Heart right ventricle (tissue), 16 donors: ENCODE data around the gene CNTNAP4. TPM values are rescaled to one million over a fixed set of nuclear protein-coding genes. Genes with fewer than 3 reads are reported as not detected.

Experiments used
- ATAC-seq, 8 donors: fragments of 200-7000 bp; cut with Tn5 transposase; one replicate each; pipeline ENCODE4 v1.9.1; 2020; ENCODE audit warnings: mild to moderate bottlenecking in 8 of 8, moderate library complexity in 8 of 8, moderate number of reproducible peaks in 1 of 8
- DNase-seq, 2 donors: peaks; one replicate each; pipeline ENCODE4 v3.0.0-alpha.2; 2020
- H3K27ac ChIP-seq, 10 donors: fragments of 200-600 bp; sonication (generic) in 2 of 10; one replicate each; pipeline versions ENCODE4 v1.5.0 to v1.8.0; 2020 to 2022; ENCODE audit warnings: mild to moderate bottlenecking in 3 of 10
- H3K27me3 ChIP-seq, 7 donors: fragments of 200-600 bp; one replicate each; pipeline ENCODE4 v1.8.0; 2021 to 2022; ENCODE audit warnings: mild to moderate bottlenecking in 2 of 7
- H3K36me3 ChIP-seq, 9 donors: fragments of 200-600 bp; sonication (generic) in 1 of 9; one replicate each; pipeline versions ENCODE4 v1.5.0 to v1.8.0; 2020 to 2022; ENCODE audit warnings: mild to moderate bottlenecking in 2 of 9
- H3K4me1 ChIP-seq, 9 donors: fragments of 200-600 bp; sonication (generic) in 1 of 9; one replicate each; pipeline versions ENCODE4 v1.5.0 to v1.8.0; 2020 to 2022; ENCODE audit warnings: mild to moderate bottlenecking in 4 of 9
- H3K4me3 ChIP-seq, 10 donors: fragments of 200-600 bp; sonication (generic) in 2 of 10; one replicate each; pipeline versions ENCODE4 v1.5.0 to v1.8.0; 2020 to 2022; ENCODE audit warnings: mild to moderate bottlenecking in 7 of 10, moderate library complexity in 2 of 10
- H3K9me3 ChIP-seq, 11 donors: fragments of 200-600 bp in 10 of 11; sonication (generic) in 2 of 11; one replicate each; pipeline versions ENCODE4 v1.5.0 to v1.8.0; 2013 to 2022; ENCODE audit warnings: mild to moderate bottlenecking in 2 of 11, control low read depth in 1 of 11, moderate library complexity in 1 of 11
- CTCF ChIP-seq, 9 donors: fragments of 200-600 bp; sonication (generic) in 2 of 9; IDR thresholded peaks; one replicate each; pipeline versions ENCODE4 v1.5.0 to v1.8.0; 2021 to 2022; ENCODE audit warnings: antibody characterized with exemption in 9 of 9, mild to moderate bottlenecking in 5 of 9, moderate library complexity in 1 of 9
- WGBS, 2 donors: extraction: QIAGEN DNeasy Blood & Tissue Kit; methylation state at CpG; one replicate each; pipeline ENCODE4 v1.1.7; 2013; ENCODE audit warnings: inconsistent platforms in 1 of 2; 5-methylcytosine and 5-hydroxymethylcytosine counted together
- intact Hi-C, 10 donors: fragments of 100-400 bp; cut with DNase I; formaldehyde crosslinking; loops; one replicate each; pipeline versions ENCODE4 v1.11.1 to v1.14.2; 2022
- long read RNA-seq, 3 donors: library from polyadenylated mRNA; unstranded; transcript quantifications; one replicate each; pipeline ENCODE4 v2.0.0, GENCODE V29; 2020 to 2021
- polyA plus RNA-seq, 2 donors: library from polyadenylated mRNA; stranded (reverse); fragments of 200-250 nt; gene quantifications; one replicate each; pipeline ENCODE4 v1.2.3, GENCODE V29; 2013
- total RNA-seq, 10 donors: library from RNA; stranded (reverse); fragmentation: NEBNext Ultra II Directional in 3 of 10; extraction: Animal tissue kit (Norgen Biotek cat#: 25700) in 3 of 10; gene quantifications; one replicate each; pipeline versions ENCODE4 v1.2.1 to v1.2.4, GENCODE V29; 2021 to 2023
- donor health status: Arrhythmogenic right ventricular cardiomyopathy.
- donor health status: ischemic (EF 13 %, LVEDD 7.1; RV severe dilation, severe dysfunction).
- donor health status: healthy with polysubstance abuse.
- donor health status: DM: no; HTN: yes; CAD: no.
- donor health status: DM: no; HTN: no; CAD: no.
- donor health status: ischemic (EF 25% LVEDD 6.9; RV normal size, moderate dysfunction).
- donor health status: ischemic (EF 25% LVEDD 5.7; RV mildly dilated, moderate dysfunction).
- donor health status: healthy.
- donor health status: DM: yes; HTN: yes; CAD: no.
- donor health status: Ischemic cardiomyopathy.
- donor health status: ischemic (EF 35%, LVEDD 5.7; RV mildly dilated, moderate dysfunction).
- donor health status: nonischemic (EF 11% LVEDD 7.7; RV severe dilation, severe dysfunction).
- donor health status: DM: yes; HTN: yes; CAD: no.
- donor health status: PGD.
- donor health status: ischemic (EF 29% LVEDD 5.4; RV normal size, mild dysfunction).
- donor health status: nonischemic (EF 23%, LVEDD 6.1; RV moderate dilation, normal function).

The CNTNAP4 gene
- total RNA-seq (not detected), polyA plus RNA-seq (not detected)
- long read RNA-seq, donor 1 = 0 reads
- long read RNA-seq, donor 2 = 0 reads
- long read RNA-seq, donor 3 = 0 reads

DNA sequence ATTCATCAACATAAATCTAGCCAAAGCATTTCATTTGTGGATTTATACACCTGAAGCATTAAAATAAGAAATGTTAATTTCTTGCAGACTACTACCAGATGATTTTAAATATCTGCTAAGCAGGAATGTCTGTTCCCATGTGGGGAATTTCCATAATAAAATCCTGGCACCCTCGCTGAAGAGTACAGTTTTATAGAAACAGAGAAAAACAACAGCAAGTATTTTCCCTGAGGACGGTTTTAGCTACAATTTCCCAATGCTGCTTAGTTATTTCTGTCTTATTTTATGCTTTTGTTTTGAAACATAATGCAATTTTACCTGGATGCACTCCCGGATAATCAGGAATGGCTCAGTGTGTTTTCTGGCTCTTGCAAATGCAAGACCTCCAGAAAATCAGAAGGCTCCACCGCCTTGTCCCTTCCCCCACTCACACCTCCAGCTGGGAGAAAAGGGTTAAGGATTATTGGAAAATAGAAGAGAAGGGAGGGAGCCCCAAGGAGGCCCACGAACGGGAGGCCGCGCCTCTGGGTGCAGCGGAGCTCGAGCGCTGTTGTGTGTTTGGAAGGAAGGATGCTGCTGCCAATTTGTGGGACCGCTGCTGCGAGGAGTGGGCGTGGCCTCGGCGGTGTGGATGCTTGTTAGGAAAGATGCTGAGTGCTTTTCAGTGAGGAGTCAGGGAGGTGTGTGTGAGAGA, at the start of gene CNTNAP4:
Gene CNTNAP4, plus strand, starts transcription at position 657 of the 694 bp plus-strand sequence. CDS start 262 bp downstream, outside the sequence.
- H3K27me3 ChIP-seq = peaks cover 0 to 25% (median 5%) of the 10 kb centered on the region in 7 donors
- no peak within 1 kb of the TSS for H3K4me3 ChIP-seq
- 5 to 9% methylated on average over 16 of the region's 16 CpGs for WGBS, 2 donors
- H3K4me1 ChIP-seq = no peaks in the 10 kb centered on the region
- ATAC-seq (no peak), DNase-seq (peak in 1 of 2 donors; percentile 20)
- intact Hi-C loops = loop anchor here in 1 of 10 donors (10.0 kb wide), 1 partner anchor 898 kb away; no protein-coding TSS in a partner anchor
- TF ChIP-seq CTCF (IDR thresholded peaks at IDR 0.05) = no peak
- no peaks in the 10 kb centered on the region for H3K36me3 ChIP-seq
- peaks cover 0 to 5% (median 0%) of the 10 kb centered on the region in 11 donors for H3K9me3 ChIP-seq
- no peak within 1 kb of the TSS for H3K27ac ChIP-seq

DNA sequence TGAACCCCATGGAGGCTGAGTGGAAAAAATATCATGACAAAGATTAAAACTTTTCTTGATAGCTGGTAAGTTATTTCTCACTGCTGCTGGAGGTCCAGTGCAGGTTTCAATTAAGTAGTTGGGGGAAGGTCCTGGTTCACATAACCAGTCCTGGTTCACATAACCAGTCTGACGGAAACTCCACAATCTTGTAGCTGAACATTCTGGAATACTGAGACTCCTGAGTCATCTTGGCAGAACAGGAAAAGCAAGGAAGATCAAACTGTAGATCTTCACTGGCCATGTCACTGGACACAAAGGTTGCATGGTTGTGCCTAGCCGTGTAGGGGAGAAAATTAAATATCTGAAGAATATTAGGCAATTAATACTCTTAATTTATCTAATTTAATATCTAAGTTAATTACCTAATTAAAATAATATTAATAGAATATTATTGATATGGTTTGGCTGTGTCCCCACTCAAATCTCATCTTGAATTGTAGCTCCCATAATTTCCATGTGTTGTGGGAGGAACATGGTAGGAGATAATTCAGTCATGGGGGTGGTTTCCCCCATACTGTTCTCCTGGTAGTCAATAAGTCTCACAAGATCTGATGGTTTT, 48.6 kb upstream of the CNTNAP4 start:
- no peak for DNase-seq
- Histone ChIP-seq H3K27me3 (no peaks in the 10 kb centered on the region), H3K36me3 (no peaks in the 10 kb centered on the region), H3K4me1 (no peaks in the 10 kb centered on the region), H3K9me3 (no peaks in the 10 kb centered on the region), H3K27ac (no peak overlapping the region), H3K4me3 (no peak overlapping the region)
- intact Hi-C loops = no loop called here
- TF ChIP-seq CTCF (IDR thresholded peaks at IDR 0.05) = no peak
- WGBS, 2 donors = 63 to 81% methylated on average over 2 of the region's 2 CpGs
- no peak for ATAC-seq

DNA sequence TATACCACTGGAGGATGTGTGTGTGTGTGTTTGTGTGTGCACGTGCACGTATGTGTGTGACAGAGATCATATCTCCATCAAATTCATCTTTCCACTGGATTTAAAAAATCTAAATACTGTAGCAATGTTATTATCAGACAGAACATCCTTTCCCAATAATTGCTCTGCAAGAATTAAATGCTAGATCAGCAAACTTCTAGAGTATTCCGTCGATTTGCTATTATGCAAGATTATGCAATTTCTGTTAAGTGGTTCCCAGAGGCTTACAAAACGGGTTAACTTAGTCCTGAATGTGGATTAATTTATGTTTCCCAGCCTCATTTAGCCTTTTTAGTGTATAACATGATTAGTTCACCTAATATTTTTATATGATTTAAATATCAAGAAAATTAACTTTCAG, 44.5 kb upstream of the CNTNAP4 start:
- H3K4me3 ChIP-seq = no peak overlapping the region
- intact Hi-C loops = no loop called here
- H3K27me3 ChIP-seq = no peaks in the 10 kb centered on the region
- no peaks in the 10 kb centered on the region for H3K9me3 ChIP-seq
- ATAC-seq (no peak), DNase-seq (no peak)
- H3K36me3 ChIP-seq = no peaks in the 10 kb centered on the region
- 67 to 70% methylated on average over 5 of the region's 5 CpGs for WGBS, 2 donors
- no peaks in the 10 kb centered on the region for H3K4me1 ChIP-seq
- no peak for TF ChIP-seq CTCF (IDR thresholded peaks at IDR 0.05)
- H3K27ac ChIP-seq = no peak overlapping the region

DNA sequence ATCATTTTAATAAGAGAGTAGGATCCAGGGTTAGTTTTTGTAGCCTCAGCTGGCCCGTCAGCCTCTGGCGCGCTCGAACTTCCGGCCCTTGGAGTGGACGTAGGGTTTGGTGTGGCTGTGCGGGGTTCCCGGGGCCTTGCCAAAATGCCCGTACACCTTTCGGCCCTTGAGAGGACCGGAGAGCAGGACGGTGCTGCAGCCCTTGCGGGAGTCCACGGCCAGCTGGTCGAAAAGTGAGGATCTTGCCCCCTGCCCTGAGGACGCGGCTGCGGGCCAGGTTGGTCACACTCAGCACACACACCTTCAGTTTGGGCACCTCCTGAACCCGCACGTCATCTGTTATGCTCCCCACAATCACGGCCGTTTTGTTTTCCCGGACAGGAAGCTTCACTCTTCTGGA, 42.2 kb upstream of the CNTNAP4 start:
- WGBS, 2 donors = 92 to 95% methylated on average over 23 of the region's 23 CpGs
- Histone ChIP-seq H3K36me3 (no peaks in the 10 kb centered on the region), H3K27ac (no peak overlapping the region), H3K4me1 (no peaks in the 10 kb centered on the region), H3K27me3 (no peaks in the 10 kb centered on the region), H3K9me3 (no peaks in the 10 kb centered on the region), H3K4me3 (no peak overlapping the region)
- DNase-seq = no peak
- intact Hi-C loops = no loop called here
- TF ChIP-seq CTCF (IDR thresholded peaks at IDR 0.05) = no peak
- no peak for ATAC-seq
